KMS-11 (cell line): Measurements from ENCODE around the gene IQSEC1.

Source experiments
- H2AFZ ChIP-seq: fragments of 200-600 bp; sonication (generic); 2 replicates; pipeline ENCODE4 v1.6.1; 2016; ENCODE audit warnings: antibody characterized with exemption, mixed run types, low read depth
- H3K27ac ChIP-seq: fragments of 200-600 bp; sonication (generic); 2 replicates; pipeline ENCODE4 v1.6.1; 2016; ENCODE audit warnings: mild to moderate bottlenecking, mixed run types
- H3K27me3 ChIP-seq: fragments of 200-600 bp; sonication (generic); 2 replicates; pipeline ENCODE4 v1.6.1; 2017; ENCODE audit warnings: mild to moderate bottlenecking, low read depth, mixed run types, moderate library complexity; ENCODE audit not compliant: insufficient read depth
- H3K36me3 ChIP-seq: fragments of 200-600 bp; sonication (generic); 2 replicates; pipeline ENCODE4 v1.6.1; 2017; ENCODE audit warnings: mild to moderate bottlenecking, mixed run types; ENCODE audit not compliant: insufficient read depth
- H3K4me1 ChIP-seq: fragments of 200-600 bp; sonication (generic); 2 replicates; pipeline ENCODE4 v1.6.1; 2016; ENCODE audit warnings: mild to moderate bottlenecking, low read depth, mixed run types; ENCODE audit not compliant: poor library complexity, severe bottlenecking
- H3K4me2 ChIP-seq: fragments of 200-600 bp; sonication (generic); 2 replicates; pipeline ENCODE4 v1.7.0; 2016; ENCODE audit warnings: mild to moderate bottlenecking, mixed run types
- H3K4me3 ChIP-seq: fragments of 200-600 bp; sonication (generic); IDR thresholded peaks from 2 replicates; pipeline ENCODE4 v1.6.1; 2017; ENCODE audit warnings: low read depth, low read length, mixed read lengths; ENCODE audit not compliant: insufficient read depth
- H3K79me2 ChIP-seq: fragments of 200-600 bp; sonication (generic); 2 replicates; pipeline ENCODE4 v1.6.1; 2016; ENCODE audit warnings: low read depth, mixed run types; ENCODE audit not compliant: insufficient read depth
- H3K9ac ChIP-seq: fragments of 200-600 bp; sonication (generic); 2 replicates; pipeline ENCODE4 v1.6.1; 2016; ENCODE audit warnings: mild to moderate bottlenecking, mixed run types
- H4K20me1 ChIP-seq: fragments of 200-600 bp; sonication (generic); 2 replicates; pipeline ENCODE4 v1.6.1; 2016; ENCODE audit warnings: mild to moderate bottlenecking, mixed run types; ENCODE audit not compliant: insufficient read depth
- TF ChIP-seq, protein P1 (sequence below): fragments of 200-600 bp; sonication (generic); conservative IDR thresholded peaks from 2 replicates; pipeline ENCODE4 v1.6.1; 2017; ENCODE audit warnings: low read depth, mild to moderate bottlenecking, antibody characterized with exemption, low read length, moderate library complexity, mixed read lengths

Gene IQSEC1

DNA sequence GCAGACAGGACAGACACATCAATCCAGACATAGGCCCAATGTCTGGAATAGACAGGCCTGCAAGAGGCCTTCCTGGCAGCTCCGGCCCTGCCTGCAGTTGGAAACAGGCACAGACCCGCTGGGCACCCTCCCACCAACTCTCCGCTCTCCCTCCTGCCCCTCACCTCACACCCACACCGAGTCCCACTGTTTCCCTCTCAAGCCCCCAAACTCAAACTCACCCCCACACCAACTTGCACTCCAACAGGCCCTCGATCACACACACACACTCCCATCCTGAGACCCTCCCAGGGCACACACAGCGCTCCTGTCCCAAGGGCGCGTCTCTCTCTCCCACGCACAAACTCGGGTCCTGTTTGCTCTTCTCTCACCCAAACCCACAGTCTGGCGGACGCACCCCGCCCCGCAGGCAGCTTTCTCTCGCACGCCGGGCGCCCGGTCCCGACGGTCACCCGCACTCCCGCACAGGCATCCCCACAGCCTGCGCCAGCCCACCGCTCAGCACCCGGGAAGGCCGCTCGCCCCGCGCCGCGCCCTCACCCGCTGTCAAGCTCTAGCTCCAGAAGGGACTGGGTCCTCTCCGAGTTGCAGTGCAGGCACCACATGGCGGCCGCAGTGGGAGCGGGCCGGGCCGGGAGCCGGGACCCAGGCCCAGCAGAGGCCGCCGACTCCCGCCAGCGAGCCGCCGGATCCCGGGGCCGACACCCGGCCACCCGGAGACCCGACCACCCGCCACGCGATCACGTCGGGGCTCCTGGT lies 106.2 kb downstream of the IQSEC1 start:
- Histone ChIP-seq H3K9ac (no peak overlapping the region), H3K4me3 (no peak overlapping the region), H3K27me3 (no peaks in the 10 kb centered on the region), H3K79me2 (no peaks in the 10 kb centered on the region), H3K4me1 (no peaks in the 10 kb centered on the region), H3K4me2 (no peak overlapping the region), H3K36me3 (no peaks in the 10 kb centered on the region), H4K20me1 (no peaks in the 10 kb centered on the region), H2AFZ (no peak overlapping the region), H3K27ac (no peak overlapping the region)
- TF ChIP-seq, protein P1, sequence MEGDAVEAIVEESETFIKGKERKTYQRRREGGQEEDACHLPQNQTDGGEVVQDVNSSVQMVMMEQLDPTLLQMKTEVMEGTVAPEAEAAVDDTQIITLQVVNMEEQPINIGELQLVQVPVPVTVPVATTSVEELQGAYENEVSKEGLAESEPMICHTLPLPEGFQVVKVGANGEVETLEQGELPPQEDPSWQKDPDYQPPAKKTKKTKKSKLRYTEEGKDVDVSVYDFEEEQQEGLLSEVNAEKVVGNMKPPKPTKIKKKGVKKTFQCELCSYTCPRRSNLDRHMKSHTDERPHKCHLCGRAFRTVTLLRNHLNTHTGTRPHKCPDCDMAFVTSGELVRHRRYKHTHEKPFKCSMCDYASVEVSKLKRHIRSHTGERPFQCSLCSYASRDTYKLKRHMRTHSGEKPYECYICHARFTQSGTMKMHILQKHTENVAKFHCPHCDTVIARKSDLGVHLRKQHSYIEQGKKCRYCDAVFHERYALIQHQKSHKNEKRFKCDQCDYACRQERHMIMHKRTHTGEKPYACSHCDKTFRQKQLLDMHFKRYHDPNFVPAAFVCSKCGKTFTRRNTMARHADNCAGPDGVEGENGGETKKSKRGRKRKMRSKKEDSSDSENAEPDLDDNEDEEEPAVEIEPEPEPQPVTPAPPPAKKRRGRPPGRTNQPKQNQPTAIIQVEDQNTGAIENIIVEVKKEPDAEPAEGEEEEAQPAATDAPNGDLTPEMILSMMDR, result no peak

DNA sequence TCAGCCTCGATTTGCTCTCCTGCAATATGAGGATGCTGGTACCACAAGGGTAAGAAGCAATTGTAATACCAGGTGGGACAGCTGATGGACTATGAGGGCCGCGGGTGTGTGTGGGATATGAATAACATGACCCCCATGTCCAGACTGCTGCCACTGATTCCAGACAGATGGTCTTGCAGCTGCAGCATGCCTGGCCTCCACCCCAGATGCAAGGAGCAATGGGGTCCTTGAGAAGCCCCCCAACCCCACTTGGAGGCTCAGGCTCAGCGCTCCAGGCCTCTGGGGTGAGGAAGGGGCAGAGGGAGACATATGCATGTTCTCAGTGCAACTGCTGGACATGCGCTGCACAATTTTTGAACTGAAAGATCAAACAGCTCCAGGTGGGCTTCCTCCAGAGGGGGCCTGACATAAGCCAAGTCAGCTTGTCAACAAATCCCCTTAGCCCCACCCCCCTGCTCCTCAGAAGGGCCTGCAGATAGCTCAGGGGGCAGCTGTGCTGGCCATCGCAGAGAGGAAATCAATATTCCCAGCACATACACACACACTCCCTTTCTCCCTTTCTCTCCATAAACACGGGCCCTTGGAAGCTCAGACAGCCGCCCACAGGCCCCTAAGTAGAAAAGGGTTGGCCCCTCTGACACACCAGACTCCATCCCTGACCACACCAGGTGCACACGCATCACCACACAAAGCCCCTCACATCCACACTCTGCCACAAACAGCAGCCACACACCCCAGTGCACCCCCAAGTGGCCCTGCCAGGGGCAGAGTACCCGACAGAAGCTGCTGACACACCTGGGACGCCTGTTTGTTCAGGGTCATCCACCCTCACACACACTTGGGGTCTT lies 107.0 kb downstream of the IQSEC1 start:
- no peaks in the 10 kb centered on the region for H3K79me2 ChIP-seq
- TF ChIP-seq, protein P1, result no peak
- H3K4me2 ChIP-seq, result no peak overlapping the region
- H3K9ac ChIP-seq, result no peak overlapping the region
- H4K20me1 ChIP-seq, result no peaks in the 10 kb centered on the region
- H2AFZ ChIP-seq, result no peak overlapping the region
- no peak overlapping the region for H3K4me3 ChIP-seq
- H3K4me1 ChIP-seq, result no peaks in the 10 kb centered on the region
- H3K36me3 ChIP-seq, result no peaks in the 10 kb centered on the region
- no peak overlapping the region for H3K27ac ChIP-seq
- H3K27me3 ChIP-seq, result no peaks in the 10 kb centered on the region

GRCh38 chr3:12964711-12965612 lies 108.3 kb downstream of the IQSEC1 start:
- Histone ChIP-seq H3K27me3 (no peaks in the 10 kb centered on the region), H3K9ac (no peak overlapping the region), H3K79me2 (no peaks in the 10 kb centered on the region), H4K20me1 (no peaks in the 10 kb centered on the region), H3K27ac (no peak overlapping the region), H3K36me3 (no peaks in the 10 kb centered on the region), H3K4me1 (no peaks in the 10 kb centered on the region), H3K4me3 (no peak overlapping the region), H3K4me2 (no peak overlapping the region), H2AFZ (no peak overlapping the region)
- TF ChIP-seq, protein P1, result no peak

GRCh38 chr3:12963922-12964701 lies 109.1 kb downstream of the IQSEC1 start:
- no peak overlapping the region for H3K9ac ChIP-seq
- H3K4me2 ChIP-seq, result no peak overlapping the region
- H3K4me1 ChIP-seq, result no peaks in the 10 kb centered on the region
- no peak overlapping the region for H3K27ac ChIP-seq
- no peaks in the 10 kb centered on the region for H3K79me2 ChIP-seq
- no peaks in the 10 kb centered on the region for H3K36me3 ChIP-seq
- TF ChIP-seq, protein P1, result no peak
- H4K20me1 ChIP-seq, result no peaks in the 10 kb centered on the region
- no peak overlapping the region for H3K4me3 ChIP-seq
- H2AFZ ChIP-seq, result no peak overlapping the region
- no peaks in the 10 kb centered on the region for H3K27me3 ChIP-seq
